GM12891 (cell line): Measurements from ENCODE around the gene LAG3.

ENCODE experiments used
- DNase-seq: peaks from one replicate; pipeline ENCODE4 v3.0.0; 2011; ENCODE audit warnings: low spot score; ENCODE audit not compliant: insufficient read length
- FAIRE-seq: peaks from 2 replicates; lab custom pipeline; 2011; peaks lifted over from hg19 to GRCh38; lab: Jason Lieb, UNC
- PAX5 ChIP-seq: IDR thresholded peaks from 2 replicates; pipeline ENCODE4 v1.6.1; 2011; ENCODE audit warnings: low read length, moderate library complexity, mild to moderate bottlenecking; ENCODE audit not compliant: insufficient read depth, severe bottlenecking
- POLR2A ChIP-seq: IDR thresholded peaks from 2 replicates; pipeline ENCODE4 v1.6.1; 2011; ENCODE audit warnings: low read depth, low read length, control low read depth
- POLR2AphosphoS5 ChIP-seq: IDR thresholded peaks from 2 replicates; pipeline ENCODE4 v1.6.1; 2011; ENCODE audit warnings: low read depth, low read length, control low read depth
- POU2F2 ChIP-seq: IDR thresholded peaks from 2 replicates; pipeline ENCODE4 v1.6.1; 2011; ENCODE audit warnings: low read depth, mild to moderate bottlenecking, control low read depth, low read length, moderate library complexity
- SPI1 ChIP-seq: IDR thresholded peaks from 2 replicates; pipeline ENCODE4 v1.6.1; 2011; ENCODE audit warnings: low read depth, low read length, control low read depth
- TAF1 ChIP-seq: IDR thresholded peaks from 2 replicates; pipeline ENCODE4 v1.6.1; 2011; ENCODE audit warnings: low read depth, low read length, control low read depth

The LAG3 gene

GRCh38 chr12:6771091-6771495, 1.2 kb upstream of the LAG3 start:
- TF ChIP-seq SPI1 (peak; percentile 67), PAX5 (no peak)
- peak; percentile 20 for FAIRE-seq
- no peak for DNase-seq

GRCh38 chr12:6771509-6772330, 600 bp upstream of the LAG3 start:
- no peak for FAIRE-seq
- TF ChIP-seq PAX5 (no peak), TAF1 (no peak), POLR2AphosphoS5 (no peak), SPI1 (no peak), POU2F2 (no peak), POLR2A (no peak)
- no peak for DNase-seq

- peak; percentile 5 for FAIRE-seq
- no peak for TF ChIP-seq POLR2AphosphoS5
- no peak for TF ChIP-seq TAF1
- TF ChIP-seq SPI1 = no peak
- TF ChIP-seq POU2F2 = no peak
- DNase-seq = no peak
Measured at GRCh38 chr12:6772726-6773589, 638 bp downstream of the LAG3 start.

- DNase-seq = no peak
- peak; percentile 5 for FAIRE-seq
- TF ChIP-seq POU2F2 (no peak), POLR2A (no peak), POLR2AphosphoS5 (no peak), PAX5 (no peak), TAF1 (no peak), SPI1 (no peak)
Measured at GRCh38 chr12:6773590-6774351, 1.5 kb downstream of the LAG3 start.

GRCh38 chr12:6774499-6775062, 2.3 kb downstream of the LAG3 start:
- TF ChIP-seq PAX5 (no peak), POU2F2 (no peak), TAF1 (no peak), SPI1 (no peak), POLR2A (no peak), POLR2AphosphoS5 (no peak)
- peak; percentile 69 for FAIRE-seq
- no peak for DNase-seq

GRCh38 chr12:6775185-6776174, 3.2 kb downstream of the LAG3 start:
- no peak for TF ChIP-seq TAF1
- no peak for TF ChIP-seq SPI1
- TF ChIP-seq POLR2AphosphoS5 = no peak
- TF ChIP-seq POU2F2 = no peak
- no peak for TF ChIP-seq POLR2A
- TF ChIP-seq PAX5 = no peak
- FAIRE-seq = peak; percentile 62
- no peak for DNase-seq

GRCh38 chr12:6777386-6777785, 5.1 kb downstream of the LAG3 start:
- FAIRE-seq = peak; percentile 9
- no peak for DNase-seq
- no peak for TF ChIP-seq POLR2AphosphoS5
- no peak for TF ChIP-seq SPI1
- TF ChIP-seq TAF1 = no peak
- no peak for TF ChIP-seq PAX5
- no peak for TF ChIP-seq POLR2A
- no peak for TF ChIP-seq POU2F2

- FAIRE-seq (no peak), DNase-seq (no peak)
- no peak for TF ChIP-seq PAX5
- no peak for TF ChIP-seq POLR2AphosphoS5
- no peak for TF ChIP-seq POU2F2
- no peak for TF ChIP-seq TAF1
- no peak for TF ChIP-seq SPI1
- no peak for TF ChIP-seq POLR2A
Measured at GRCh38 chr12:6778217-6778573, 5.9 kb downstream of the LAG3 start.
